Measurements from ENCODE around the gene STK10.
A peak's percentile ranks its signal among the peaks of the same experiment; 100 is the strongest.

Gene STK10

GRCh38 chr5:172105811-172106210 is 82.2 kb downstream of the STK10 start:
- DNase-seq, result no peak

- DNase-seq, result no peak
Measured at GRCh38 chr5:172104801-172105701, 83.0 kb downstream of the STK10 start.

- DNase-seq, result no peak
Measured at GRCh38 chr5:172104021-172104420, 84.0 kb downstream of the STK10 start.

- DNase-seq, result no peak
Measured at GRCh38 chr5:172102913-172103626, 85.0 kb downstream of the STK10 start.

GRCh38 chr5:172102218-172102870 is 85.7 kb downstream of the STK10 start:
- no peak for DNase-seq

- no peak for DNase-seq
Measured at GRCh38 chr5:172101547-172102217, 86.3 kb downstream of the STK10 start.

- DNase-seq, result no peak
Measured at GRCh38 chr5:172098883-172099282, 89.1 kb downstream of the STK10 start.

- no peak for DNase-seq
Measured at GRCh38 chr5:172098046-172098445, 90.0 kb downstream of the STK10 start.

GRCh38 chr5:172097356-172097755 is 90.7 kb downstream of the STK10 start:
- peak in 1 of 2 donors; percentile 43 for DNase-seq

GRCh38 chr5:172096207-172096940 is 91.7 kb downstream of the STK10 start:
- DNase-seq, result no peak

- no peak for DNase-seq
Measured at GRCh38 chr5:172095368-172096206, 92.4 kb downstream of the STK10 start.

GRCh38 chr5:172093965-172094364 is 94.1 kb downstream of the STK10 start:
- no peak for DNase-seq

GRCh38 chr5:172093559-172093958 is 94.5 kb downstream of the STK10 start:
- DNase-seq, result no peak

- DNase-seq, result no peak
Measured at GRCh38 chr5:172091956-172092732, 95.9 kb downstream of the STK10 start.

- DNase-seq, result no peak
Measured at GRCh38 chr5:172090976-172091547, 97.0 kb downstream of the STK10 start.

GRCh38 chr5:172089298-172090117 is 98.5 kb downstream of the STK10 start:
- no peak for DNase-seq

- DNase-seq, result no peak
Measured at GRCh38 chr5:172088801-172089200, 99.2 kb downstream of the STK10 start.

- DNase-seq, result no peak
Measured at GRCh38 chr5:172086194-172086975, 101.6 kb downstream of the STK10 start.

Data from hippocampal formation (tissue), 2 donors.